ENCODE measurements around the gene SLC22A14. TPM values are rescaled to one million over a fixed set of nuclear protein-coding genes. Genes with fewer than 3 reads are reported as not detected.
"Not testable (repeated sequence)": the region's sequence is repeated elsewhere in the genome, so short reads cannot be mapped to it uniquely, and the experiment has no call there.

SLC22A14 gene
- total RNA-seq, 1 donor from 2014 or later = 0.31 TPM

DNA sequence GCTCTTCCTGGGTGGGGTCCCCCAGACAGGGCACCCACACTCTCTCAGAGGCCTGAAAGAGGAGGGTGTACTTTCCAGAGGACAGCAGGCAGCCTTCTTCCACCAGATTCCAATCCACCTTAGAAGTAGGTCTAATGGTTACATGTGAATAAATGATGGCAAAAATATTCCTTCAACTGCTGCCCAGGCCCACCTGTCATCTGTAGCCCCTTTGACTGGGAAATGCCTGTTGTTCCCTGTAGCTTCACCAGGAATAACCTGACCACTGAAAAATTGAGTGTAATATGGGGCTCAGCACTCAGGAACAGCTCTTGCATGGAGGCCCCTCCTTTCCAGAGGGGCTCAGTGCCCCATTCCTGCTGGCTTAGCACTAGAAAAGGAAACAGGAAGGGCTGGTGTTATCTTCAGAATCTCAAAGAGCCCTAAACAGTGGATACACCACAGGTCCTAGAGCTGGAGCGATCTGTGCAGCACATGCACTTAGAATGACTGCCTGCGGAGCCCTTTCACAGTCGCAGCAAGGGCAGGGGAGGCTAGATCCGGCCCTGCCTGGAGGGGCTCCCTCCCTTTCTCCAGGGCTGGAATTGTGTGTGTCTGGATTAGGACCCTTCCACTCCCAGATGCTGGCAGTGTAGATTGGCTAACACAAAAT lies 32.1 kb downstream of the SLC22A14 start:
- DNase-seq = no peak

DNA sequence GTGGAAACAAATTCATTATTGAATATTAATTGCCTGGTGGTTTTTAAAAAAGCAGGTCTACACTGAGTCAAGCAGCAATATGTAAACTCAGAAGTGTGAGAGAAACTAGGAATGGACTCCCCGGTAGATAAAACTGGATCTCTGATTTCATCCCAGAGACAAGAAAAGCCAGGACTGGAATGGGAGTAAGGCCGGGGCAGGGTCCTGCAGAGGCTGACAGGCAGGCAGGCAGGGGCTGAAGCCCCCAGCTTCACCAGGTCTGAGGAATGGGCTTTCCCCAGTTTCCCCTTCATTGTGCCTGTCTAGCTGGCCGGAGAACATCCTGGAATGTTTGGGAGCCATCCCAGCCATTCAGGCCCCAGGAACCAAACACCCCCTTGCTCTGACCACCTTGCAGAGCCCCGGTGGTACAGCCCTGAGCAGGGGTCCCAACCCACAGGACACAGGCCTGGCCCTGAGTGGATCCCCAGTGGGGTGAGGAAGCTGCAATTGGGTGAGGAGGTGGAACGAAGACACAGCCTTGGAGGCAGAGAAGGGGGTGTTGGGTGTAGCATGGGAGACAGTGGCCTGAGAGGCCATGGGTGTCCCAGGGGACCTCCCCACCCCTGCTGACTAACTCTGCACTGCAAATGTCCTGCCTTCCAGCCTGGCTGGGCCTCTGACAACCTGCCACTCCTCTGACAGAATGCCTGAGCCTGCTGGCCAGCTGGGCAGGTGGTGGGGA lies 32.8 kb downstream of the SLC22A14 start:
- DNase-seq = no peak

DNA sequence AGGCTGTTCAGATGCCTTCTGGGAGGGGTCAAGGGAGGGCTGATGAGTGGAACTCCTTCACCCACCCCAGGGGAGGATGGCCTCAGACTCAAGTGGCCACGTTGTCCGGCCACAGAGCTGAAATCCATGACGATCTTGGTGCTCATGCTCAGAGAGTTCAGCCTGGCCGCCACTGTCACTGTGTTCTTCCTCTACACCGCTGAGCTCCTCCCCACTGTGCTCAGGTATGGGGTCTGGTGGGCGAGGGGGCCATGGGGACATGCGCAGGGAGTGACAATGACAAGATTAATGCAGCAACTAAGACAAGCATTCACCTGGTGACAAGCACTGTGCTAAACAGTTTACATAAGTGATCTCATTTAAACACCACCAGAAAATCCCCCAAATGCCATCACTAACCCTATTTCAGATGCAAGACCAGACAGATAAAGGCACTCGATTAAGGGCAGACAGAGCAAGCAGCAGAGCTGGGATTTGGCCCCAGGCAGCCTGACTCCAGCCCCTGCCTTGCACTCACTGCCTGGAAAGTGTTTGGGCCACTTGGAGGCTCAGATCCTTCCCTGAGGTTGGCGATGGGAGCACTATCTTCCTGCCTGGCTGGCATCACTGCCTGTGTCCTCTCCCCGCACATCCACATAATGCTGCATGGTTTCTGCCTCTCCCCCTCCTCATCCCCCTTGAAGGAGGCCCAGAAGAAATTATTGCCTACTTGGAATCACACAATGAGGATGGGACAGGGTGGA lies 33.6 kb downstream of the SLC22A14 start:
- DNase-seq = no peak

DNA sequence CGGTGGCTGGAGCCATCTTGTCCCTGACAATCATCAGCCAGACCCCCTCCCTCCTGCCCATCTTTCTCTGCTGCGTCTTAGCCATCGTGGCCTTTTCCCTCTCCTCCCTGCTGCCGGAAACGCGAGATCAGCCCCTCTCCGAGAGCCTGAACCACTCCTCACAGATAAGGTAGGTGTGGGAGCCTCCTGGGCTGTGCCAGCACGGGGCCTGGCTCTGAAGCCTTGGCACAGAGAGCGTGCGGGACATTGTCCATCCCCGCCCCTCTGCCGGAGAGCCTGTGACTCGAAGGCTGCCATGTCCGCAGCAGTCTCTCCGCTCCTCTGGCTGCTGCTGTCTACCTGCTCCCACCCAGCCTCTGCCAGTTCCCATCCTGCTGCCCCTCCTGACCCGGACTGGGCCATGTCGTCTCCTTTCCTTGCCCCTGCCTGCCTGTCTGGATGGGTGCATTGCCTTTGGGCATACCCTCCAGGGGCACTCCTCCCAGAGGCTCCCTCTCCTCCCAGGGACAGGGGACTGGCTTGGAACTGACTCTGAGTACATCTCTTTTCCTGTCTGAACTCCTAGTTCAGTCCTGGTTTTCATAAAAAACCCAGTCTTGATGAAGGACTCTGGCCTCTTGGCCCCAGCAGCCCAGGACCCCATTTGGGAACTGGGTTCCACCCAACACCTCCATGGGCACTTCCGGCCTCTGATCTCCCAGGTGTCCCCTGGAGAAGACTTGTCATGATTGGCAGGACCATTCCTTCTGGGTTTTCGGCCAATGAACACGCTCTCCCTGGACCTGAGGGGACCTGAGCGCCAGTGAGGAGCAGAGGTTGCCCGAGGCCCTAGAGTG lies 34.5 kb downstream of the SLC22A14 start:
- DNase-seq = no peak

DNA sequence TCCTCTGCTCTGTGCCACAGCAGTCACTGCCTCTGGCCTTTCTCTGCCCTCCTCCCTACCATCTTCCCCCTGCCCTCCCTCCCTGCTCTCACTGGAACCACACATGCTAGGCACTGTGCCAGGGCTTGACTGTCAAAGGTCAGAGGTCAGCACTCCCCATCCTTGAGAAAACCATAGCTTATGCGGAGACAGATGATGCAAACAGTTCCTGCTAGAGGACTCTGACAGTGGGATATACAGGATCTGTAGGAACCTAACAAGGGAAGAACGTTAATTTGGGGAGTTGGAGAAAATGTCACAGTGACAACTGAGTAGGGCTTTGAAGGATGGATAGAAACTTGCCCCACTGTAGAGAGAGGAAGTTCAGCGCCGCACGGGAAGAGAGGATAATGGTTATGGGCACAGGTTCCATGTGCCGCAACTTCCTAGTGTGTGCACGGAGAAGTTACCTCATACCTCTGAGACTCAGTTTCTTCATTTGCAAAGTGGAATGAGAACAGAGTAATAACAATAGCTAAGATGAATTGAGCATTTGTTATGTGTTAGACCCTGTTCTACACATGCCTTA lies 35.2 kb downstream of the SLC22A14 start:
- no peak for DNase-seq

DNA sequence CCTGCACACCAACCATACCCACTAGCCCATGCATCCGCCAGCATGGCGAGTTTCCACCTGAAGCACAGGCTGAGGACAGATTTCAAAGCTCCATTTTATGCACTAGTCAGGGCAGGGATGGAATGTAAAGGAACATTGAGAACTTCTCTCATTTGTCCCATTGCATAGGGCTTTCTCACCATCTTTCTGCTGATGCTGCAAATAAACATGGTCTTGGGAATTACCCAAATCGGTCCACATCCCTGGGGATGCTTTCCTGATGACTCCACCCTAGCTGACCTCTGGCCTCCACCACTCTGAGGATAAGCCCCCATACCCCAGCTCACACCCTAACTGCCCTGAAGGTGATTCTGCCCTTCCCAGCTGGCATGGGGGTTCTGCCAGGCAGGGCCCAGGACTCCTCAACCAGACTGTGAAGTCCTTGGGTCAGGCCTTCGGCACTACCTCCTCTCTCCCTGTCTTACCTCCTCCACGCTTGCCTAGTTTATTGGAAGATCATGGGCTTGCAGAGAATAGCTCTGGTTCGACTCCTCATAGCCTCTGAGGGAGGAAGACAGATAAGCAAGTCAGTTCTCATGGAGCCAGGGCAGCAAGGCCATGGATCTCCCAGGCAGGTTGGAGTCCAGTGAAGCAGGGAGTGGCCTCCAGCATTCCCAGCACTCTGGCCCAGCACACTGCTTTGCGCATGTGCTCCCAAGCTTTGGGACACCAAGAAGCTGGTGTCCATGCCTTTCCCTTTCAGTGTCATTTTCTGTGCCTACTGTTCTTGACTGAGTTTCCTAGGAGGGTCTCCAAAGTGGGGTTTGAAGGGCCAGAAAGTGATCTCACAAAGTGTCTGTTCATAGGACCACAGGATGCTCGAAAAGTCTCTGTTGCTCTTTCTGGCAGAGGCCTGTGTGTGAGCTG lies 36.9 kb downstream of the SLC22A14 start:
- DNase-seq = no peak

DNA sequence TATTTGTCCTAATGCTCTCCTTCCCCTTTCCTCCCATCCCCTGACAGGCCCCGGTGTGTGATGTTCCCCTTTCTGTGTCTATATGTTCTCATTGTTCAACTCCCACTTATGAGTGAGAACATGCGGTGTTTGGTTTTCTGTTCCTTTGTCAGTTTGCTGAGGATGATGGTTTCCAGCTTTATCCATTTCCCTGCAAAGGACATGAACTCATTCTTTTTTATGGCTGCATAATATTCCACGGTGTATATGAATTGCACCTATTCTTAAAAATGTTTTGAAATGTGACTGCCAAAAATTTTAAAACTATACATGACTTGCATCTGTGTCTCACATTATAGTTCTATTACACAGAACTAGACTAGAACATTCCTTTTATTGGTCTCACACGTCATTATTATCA lies 38.5 kb downstream of the SLC22A14 start:
- DNase-seq = not testable (repeated sequence)

DNA sequence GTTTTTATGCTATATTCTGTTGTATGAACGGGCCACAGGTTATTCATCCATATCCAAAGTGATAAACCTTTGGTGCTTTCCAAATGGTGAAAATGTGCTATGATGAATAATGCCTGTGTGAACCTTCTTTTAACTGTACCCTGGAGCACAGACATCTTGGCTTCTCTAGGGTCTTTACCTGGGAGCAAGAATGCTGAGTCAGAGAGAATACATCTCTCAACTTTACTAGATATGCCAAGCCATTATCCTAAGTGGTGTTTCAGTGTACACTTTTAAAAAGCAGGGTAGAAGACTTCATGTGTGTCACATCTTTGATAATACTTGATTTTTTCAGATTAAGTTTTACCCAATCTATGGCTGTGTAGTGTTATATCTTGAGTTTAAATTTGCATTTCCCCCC lies 41.0 kb downstream of the SLC22A14 start:
- no peak for DNase-seq

DNA sequence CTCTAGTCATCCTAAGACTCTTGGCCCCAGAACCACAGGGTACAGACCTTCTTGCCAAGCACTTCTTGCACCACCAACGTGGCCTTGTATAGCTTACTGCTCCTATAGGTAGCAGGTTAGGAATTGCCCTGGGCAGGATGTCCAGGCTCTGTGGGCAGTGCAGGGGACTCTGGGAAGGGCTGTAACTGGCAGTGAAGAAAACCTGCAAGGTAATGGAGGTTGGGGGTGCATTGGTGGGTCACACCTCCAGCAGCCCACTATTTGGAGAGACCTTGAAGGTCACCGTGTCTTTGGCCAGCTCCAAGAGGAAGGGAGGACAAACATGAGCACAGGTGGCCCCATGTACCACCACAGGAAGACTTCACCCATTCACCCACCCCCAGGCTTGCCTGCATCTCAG lies 43.2 kb downstream of the SLC22A14 start:
- no peak for DNase-seq

DNA sequence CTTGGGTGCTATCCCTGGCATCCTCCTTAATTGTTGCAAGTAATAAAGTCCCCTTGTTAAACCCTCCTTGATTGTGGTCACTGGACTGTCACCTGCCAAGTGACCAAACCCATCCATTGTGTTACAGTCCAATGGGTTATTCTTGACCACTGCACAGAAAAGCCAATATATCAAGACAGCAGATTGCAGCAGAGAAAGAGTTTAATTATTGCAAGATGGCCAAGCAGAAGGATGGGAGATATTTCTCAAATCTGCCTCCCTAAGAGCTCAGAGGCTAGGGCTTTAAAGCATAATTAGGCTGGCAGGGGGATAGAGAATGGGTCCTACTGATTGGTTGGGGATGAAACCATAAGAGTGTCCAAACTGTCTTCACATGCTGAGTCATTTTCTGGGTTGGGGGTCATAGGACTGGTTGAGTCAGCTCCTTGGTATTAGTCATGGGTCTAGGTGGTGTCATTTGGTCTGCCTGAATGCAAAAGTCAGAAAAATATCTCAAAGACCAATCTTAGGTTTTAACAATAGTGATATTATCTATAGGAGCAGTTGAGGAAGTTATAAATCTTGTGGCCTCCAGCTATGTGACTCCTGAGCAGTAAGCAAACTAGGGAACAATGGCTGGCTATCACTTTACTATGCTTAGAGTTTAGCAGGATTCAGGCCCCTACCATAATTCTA lies 45.4 kb downstream of the SLC22A14 start:
- DNase-seq = no peak

DNA sequence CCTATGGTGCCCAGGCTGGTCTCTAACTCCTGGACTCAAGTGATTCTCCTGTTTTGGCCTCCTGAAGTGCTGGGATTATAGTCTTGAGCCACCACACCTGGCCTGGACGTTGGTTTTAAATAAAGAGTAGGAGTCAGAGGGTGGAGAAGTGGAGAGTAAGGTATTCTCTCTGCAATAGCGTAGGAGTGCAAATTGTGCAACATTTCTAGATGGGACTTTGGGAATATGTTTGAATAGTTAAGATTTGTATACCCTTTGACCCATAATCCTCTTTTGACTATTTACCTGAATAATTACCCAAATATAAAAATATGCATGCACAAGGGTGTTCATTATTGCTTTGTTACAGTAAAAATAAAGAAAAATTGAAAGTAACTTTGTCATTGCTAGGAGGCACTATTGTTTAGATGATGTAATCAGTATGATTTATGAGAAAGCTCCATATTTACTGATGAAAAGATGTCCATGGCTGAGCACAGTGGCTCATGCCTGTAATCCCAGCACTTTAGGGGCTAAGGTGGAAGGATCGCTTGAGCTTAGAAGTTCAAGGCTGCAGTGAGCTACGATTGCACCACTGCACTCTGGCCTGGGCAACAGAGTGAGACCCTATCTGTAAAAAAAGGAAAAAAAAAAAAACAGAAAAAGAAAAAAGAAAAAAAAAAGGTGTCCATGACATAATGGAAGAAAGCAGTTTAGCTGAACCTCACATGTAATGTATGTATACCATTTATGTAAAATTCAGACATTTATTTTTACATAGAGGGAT lies 49.3 kb downstream of the SLC22A14 start:
- DNase-seq = no peak

DNA sequence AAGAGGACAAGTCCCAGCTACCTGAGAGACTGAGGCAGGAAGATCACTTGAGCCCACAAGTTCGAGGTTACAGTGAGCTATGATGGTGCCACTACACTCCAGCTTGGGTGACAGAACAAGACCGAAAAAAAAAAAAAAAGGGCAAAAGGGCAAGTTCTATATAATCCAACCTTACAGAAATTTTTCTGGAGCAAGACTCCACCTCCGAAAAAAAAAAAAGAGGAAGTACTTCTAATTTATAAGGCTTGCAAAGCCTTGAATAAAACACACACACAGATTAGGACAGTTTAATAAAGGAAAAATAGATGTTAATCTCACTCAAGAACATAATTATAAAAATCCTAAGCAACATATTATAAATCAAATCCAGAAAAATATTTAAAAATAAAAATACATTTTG lies 50.1 kb downstream of the SLC22A14 start:
- DNase-seq = no peak

DNA sequence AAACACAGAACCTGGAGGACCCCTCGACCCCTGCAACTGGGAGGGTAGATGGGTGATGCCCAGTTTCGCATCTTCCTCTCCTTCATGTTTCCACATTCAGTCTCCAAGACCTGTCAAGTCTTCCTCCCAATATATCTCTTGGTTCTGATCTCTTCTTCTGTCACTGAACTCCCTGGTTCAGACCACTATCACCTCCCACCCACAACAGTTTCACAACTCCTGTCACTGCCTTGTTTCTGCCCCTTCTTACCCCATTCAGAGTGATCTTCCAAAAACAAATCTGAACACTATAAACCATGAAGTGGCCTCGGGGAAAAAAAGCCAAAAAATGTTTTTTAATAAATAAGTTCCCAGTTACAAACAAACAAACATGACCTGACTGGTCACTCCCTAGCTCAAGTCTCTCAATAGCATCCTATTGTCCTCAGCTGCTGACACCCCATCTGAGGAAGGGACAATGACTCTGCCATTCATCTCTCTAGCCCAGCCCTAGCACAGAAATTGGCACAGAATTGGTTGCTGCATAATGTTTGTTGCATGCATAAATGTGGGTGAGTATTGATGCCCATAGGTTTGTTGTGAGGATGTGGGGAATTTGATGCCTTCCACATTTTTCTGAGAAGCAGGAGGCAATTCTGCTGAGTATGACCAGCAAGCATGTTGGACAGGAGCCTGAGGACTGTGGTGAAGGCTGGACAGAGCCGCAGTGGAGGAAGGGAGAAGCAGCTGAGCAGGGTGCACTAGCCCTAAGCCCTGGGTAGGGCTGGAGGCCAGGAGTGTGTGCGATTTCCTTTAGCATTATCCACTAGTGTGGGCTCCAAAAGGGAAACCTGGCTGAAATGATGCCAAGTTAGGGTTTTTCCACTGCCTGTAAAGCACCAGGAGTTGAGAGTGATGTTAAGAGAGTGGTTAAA lies 52.3 kb downstream of the SLC22A14 start:
- DNase-seq = no peak

DNA sequence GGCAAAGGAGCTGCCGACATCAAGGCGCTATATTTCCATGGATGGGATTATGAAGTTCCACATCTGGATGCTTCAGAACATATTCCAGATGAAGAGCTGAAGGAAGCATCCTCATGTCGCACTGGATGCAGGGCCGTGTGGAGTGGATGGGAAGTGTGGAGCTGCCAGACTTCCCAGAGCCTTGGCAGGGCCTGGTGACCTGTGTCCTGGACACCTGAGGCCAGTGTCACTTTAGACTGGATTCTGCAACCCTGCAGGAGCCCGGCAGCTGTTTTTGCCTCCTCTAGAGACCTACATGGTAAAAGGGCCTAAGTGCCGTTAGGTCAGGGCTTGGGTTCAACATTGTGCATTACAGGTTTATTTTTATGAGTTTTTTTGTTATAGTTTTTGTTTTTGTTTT lies 53.2 kb downstream of the SLC22A14 start:
- no peak for DNase-seq

DNA sequence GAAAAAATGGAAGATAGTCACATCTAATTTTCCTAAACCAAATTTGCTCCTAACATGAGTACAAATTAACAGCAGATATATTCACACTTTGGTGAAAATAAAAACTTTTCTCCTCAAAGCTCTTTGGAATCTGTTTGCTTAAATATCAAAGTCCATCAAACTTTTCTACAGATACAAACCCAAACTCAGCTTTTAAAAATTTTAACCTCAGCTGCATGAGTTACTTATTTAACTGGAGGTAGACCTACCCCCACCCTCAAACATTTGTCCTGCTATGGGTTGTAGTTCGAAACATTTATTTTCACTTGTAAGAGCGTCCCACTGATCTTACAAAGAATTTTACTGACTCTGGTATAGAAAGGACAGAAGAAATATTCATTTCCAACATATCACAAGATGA lies 55.6 kb downstream of the SLC22A14 start:
- DNase-seq = no peak

DNA sequence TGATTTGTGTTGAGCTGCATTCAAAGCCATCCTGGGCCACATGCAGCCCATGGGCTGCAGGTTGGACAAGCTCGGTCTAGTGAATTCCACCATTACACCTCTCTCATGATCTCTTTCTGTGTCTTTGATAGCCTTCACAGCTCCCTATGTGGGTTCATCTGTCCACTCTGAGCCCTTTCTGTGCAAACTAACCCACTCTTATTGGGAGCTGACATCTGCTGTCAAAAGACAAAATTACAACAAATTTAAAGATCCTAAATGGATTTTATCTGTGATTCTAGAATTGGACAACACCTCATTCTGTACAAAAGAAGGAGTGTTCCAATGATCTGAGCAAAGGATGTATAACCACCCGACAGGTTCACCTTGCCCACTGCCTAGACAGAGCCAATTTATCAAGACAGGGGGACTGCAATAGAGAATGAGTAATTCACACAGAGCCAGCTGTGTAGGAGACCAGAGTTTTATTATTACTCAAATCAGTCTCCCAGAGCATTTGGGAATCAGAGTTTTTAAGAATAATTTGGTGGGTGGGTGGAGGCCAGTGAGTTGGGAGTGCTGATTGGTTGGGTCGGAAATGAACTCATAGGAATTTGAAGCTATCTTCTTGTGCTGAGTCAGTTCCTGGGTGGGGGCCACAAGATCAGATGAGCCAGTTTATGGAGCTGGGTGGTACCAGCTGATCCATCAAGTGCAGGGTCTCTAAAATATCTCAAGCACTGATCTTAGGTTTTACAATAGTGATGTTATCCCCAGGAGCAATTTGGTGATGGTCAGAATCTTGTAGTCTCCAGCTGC lies 61.9 kb downstream of the SLC22A14 start:
- no peak for DNase-seq

DNA sequence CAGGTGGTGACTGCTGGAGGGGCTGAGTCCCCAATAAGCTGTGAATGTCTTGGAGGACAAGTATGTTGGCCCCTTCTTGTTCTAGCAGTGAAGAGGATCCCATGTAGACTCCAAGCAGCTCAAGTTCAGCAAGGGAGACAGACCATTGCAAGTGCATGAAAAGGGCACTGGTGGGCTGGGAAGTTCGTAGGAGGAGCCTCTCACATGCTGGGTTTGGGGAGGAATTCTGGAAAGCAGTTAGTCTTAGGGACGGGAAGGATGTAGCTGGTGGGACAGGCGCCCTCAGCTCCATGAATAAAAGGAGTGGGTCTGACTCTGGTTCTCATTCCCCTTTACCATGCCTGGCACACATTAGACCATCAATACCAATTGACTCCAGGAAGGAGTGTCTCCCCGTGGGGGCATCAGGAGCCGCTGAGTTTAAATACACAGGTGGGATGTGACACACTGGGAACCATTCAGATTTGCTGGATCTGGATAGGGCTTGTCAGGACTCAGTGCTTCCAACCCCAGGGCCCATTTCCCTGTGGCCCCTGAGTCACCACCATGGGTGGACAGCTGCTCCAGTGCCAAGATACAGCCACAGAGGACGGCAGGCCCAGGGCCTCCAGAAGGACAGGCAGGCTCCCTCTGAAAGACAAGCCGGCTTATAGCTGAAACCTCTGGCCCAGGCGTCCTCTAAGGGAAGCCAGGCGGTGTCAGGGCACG lies 63.9 kb downstream of the SLC22A14 start:
- DNase-seq = no peak
